Neural cell (in vitro differentiated cells): ENCODE results near the gene EMD. TPM values are rescaled to one million over a fixed set of nuclear protein-coding genes. Genes with fewer than 3 reads are reported as not detected.

Source experiments
- H2AFZ ChIP-seq: fragments of 200-600, 300-800 bp; sonication (generic), shearing (Covaris generic); 2 replicates; pipeline ENCODE4 v1.6.0; 2014; ENCODE audit warnings: low read depth, mild to moderate bottlenecking, antibody characterized with exemption, low read length, moderate library complexity
- H3F3A ChIP-seq: fragments of 200-600 bp; shearing (Covaris generic); 2 replicates; pipeline ENCODE4 v1.6.1; 2016; ENCODE audit warnings: mild to moderate bottlenecking, moderate library complexity, mixed read lengths, antibody characterized with exemption, low read length; ENCODE audit not compliant: insufficient read depth, poor library complexity, severe bottlenecking
- H3K27ac ChIP-seq: fragments of 200-600, 300-800 bp; sonication (generic), shearing (Covaris generic); 2 replicates; pipeline ENCODE4 v1.5.1; 2014; ENCODE audit warnings: mild to moderate bottlenecking, low read length, moderate library complexity
- H3K27me3 ChIP-seq: fragments of 300-800, 200-600 bp; sonication (generic), shearing (Covaris generic); 2 replicates; pipeline ENCODE4 v1.6.0; 2014; ENCODE audit warnings: mild to moderate bottlenecking, low read depth, low read length, moderate library complexity; ENCODE audit not compliant: insufficient read depth
- H3K36me3 ChIP-seq: fragments of 300-800, 200-600 bp; sonication (generic), shearing (Covaris generic); 2 replicates; pipeline ENCODE4 v1.5.1; 2014; ENCODE audit warnings: mild to moderate bottlenecking, antibody characterized with exemption, low read length, moderate library complexity; ENCODE audit not compliant: insufficient read depth
- H3K4me2 ChIP-seq: fragments of 300-800, 200-600 bp; sonication (generic), shearing (Covaris generic); 2 replicates; pipeline ENCODE4 v1.6.0; 2014; ENCODE audit warnings: mild to moderate bottlenecking, low read length
- H3K4me3 ChIP-seq: fragments of 300-800, 200-600 bp; sonication (generic), shearing (Covaris generic); 2 replicates; pipeline ENCODE4 v1.5.1; 2014; ENCODE audit warnings: mild to moderate bottlenecking, low read length, moderate library complexity
- H3K79me2 ChIP-seq: fragments of 200-600 bp; shearing (Covaris generic); replicated peaks from 2 replicates; pipeline ENCODE4 v1.6.0; 2014; ENCODE audit warnings: mild to moderate bottlenecking, low read length, moderate library complexity; ENCODE audit not compliant: insufficient read depth
- H3K9ac ChIP-seq: fragments of 300-800, 200-600 bp; sonication (generic), shearing (Covaris generic); 2 replicates; pipeline ENCODE4 v1.6.1; 2016; ENCODE audit warnings: mild to moderate bottlenecking, low read length, mixed read lengths
- H3K9me2 ChIP-seq: fragments of 200-600 bp; shearing (Covaris generic); 2 replicates; pipeline ENCODE4 v1.6.1; 2016; ENCODE audit warnings: mild to moderate bottlenecking, low read length, mixed read lengths; ENCODE audit not compliant: insufficient read depth
- H3K9me3 ChIP-seq: fragments of 200-600, 300-800 bp; sonication (generic), shearing (Covaris generic); 2 replicates; pipeline ENCODE4 v1.6.1; 2016; ENCODE audit warnings: mild to moderate bottlenecking, mixed run types, low read length, moderate library complexity, mixed read lengths
- H4K20me1 ChIP-seq: fragments of 200-600 bp; shearing (Covaris generic); 2 replicates; pipeline ENCODE4 v1.6.1; 2016; ENCODE audit warnings: mild to moderate bottlenecking, mixed run types; ENCODE audit not compliant: insufficient read depth
- CTCF ChIP-seq: fragments of 450-650 bp; IDR thresholded peaks from 2 replicates; pipeline ENCODE4 v1.5.1; 2014; ENCODE audit warnings: antibody characterized with exemption, mild to moderate bottlenecking, moderate library complexity; ENCODE audit not compliant: poor library complexity, severe bottlenecking
- EP300 ChIP-seq: fragments of 450-650 bp; conservative IDR thresholded peaks from 2 replicates; pipeline ENCODE4 v1.6.1; 2014; ENCODE audit warnings: antibody characterized with exemption, mild to moderate bottlenecking, moderate library complexity; ENCODE audit not compliant: poor library complexity, severe bottlenecking
- EZH2 ChIP-seq: fragments of 200-600, 300-800 bp; shearing (Covaris generic), sonication (generic); IDR thresholded peaks from 2 replicates; pipeline ENCODE4 v1.6.1; 2014; ENCODE audit warnings: antibody characterized with exemption, low read length, borderline replicate concordance, mild to moderate bottlenecking; ENCODE audit not compliant: insufficient read depth, poor library complexity, severe bottlenecking
- MXI1 ChIP-seq: fragments of 450-650 bp; conservative IDR thresholded peaks from 2 replicates; pipeline ENCODE4 v1.6.1; 2014; ENCODE audit warnings: antibody characterized with exemption, mild to moderate bottlenecking; ENCODE audit not compliant: poor library complexity, severe bottlenecking
- POLR2AphosphoS5 ChIP-seq: IDR thresholded peaks from 2 replicates; pipeline ENCODE4 v1.6.1; 2012
- RAD21 ChIP-seq: fragments of 450-650 bp; conservative IDR thresholded peaks from 2 replicates; pipeline ENCODE4 v1.6.1; 2014; ENCODE audit warnings: antibody characterized with exemption, mild to moderate bottlenecking, moderate library complexity
- REST ChIP-seq: IDR thresholded peaks from 2 replicates; pipeline ENCODE4 v1.6.1; 2012; ENCODE audit warnings: borderline replicate concordance
- SMC3 ChIP-seq: fragments of 450-650 bp; conservative IDR thresholded peaks from 2 replicates; pipeline ENCODE4 v1.6.1; 2014; ENCODE audit warnings: antibody characterized with exemption, mild to moderate bottlenecking, moderate library complexity; ENCODE audit not compliant: poor library complexity
- TAF1 ChIP-seq: IDR thresholded peaks from 2 replicates; pipeline ENCODE4 v1.6.1; 2012; ENCODE audit warnings: low read depth
- polyA plus RNA-seq: library from polyadenylated mRNA; depleted of rRNA; stranded (reverse); fragments of >200 nt; gene quantifications from 2 replicates; pipeline ENCODE4 v1.2.3, GENCODE V29; 2014

Gene EMD
- polyA plus RNA-seq, 1 donor from 2014 or later, result 67.9 TPM

- no peak overlapping the region for H3K27ac ChIP-seq
- TF ChIP-seq EZH2 (no peak), CTCF (no peak), RAD21 (no peak), REST (no peak), SMC3 (no peak), MXI1 (no peak), EP300 (no peak), POLR2AphosphoS5 (no peak), TAF1 (no peak)
- no peaks in the 10 kb centered on the region for H3K9me3 ChIP-seq
- no peak overlapping the region for H3K9ac ChIP-seq
- no peaks in the 10 kb centered on the region for H3K9me2 ChIP-seq
- no peak overlapping the region for H3K4me2 ChIP-seq
- peaks cover 26% of the 10 kb centered on the region for H3K79me2 ChIP-seq
- no peaks in the 10 kb centered on the region for H3K27me3 ChIP-seq
- H2AFZ ChIP-seq, result no peak overlapping the region
- H3K36me3 ChIP-seq, result no peaks in the 10 kb centered on the region
- no peaks in the 10 kb centered on the region for H4K20me1 ChIP-seq
- H3K4me3 ChIP-seq, result no peak overlapping the region
- no peaks in the 10 kb centered on the region for H3F3A ChIP-seq
Observed at GRCh38 chrX:154365997-154366665, 13.0 kb upstream of the EMD start.

GRCh38 chrX:154366666-154367055 lies 12.4 kb upstream of the EMD start:
- H3K4me3 ChIP-seq, result no peak overlapping the region
- H3K79me2 ChIP-seq, result peaks cover 26% of the 10 kb centered on the region
- H3K27me3 ChIP-seq, result no peaks in the 10 kb centered on the region
- H3K9me2 ChIP-seq, result no peaks in the 10 kb centered on the region
- no peaks in the 10 kb centered on the region for H3F3A ChIP-seq
- H3K36me3 ChIP-seq, result no peaks in the 10 kb centered on the region
- H3K9me3 ChIP-seq, result no peaks in the 10 kb centered on the region
- no peak overlapping the region for H3K27ac ChIP-seq
- no peak overlapping the region for H3K4me2 ChIP-seq
- no peak for TF ChIP-seq POLR2AphosphoS5
- TF ChIP-seq EP300, result no peak
- TF ChIP-seq TAF1, result no peak
- no peak for TF ChIP-seq CTCF
- TF ChIP-seq SMC3, result no peak
- no peak for TF ChIP-seq REST
- no peak for TF ChIP-seq EZH2
- TF ChIP-seq RAD21, result no peak
- no peak for TF ChIP-seq MXI1
- H4K20me1 ChIP-seq, result no peaks in the 10 kb centered on the region
- H2AFZ ChIP-seq, result no peak overlapping the region
- H3K9ac ChIP-seq, result no peak overlapping the region
